Activated naive CD4-positive, alpha-beta T cell treated with anti-CD3 and anti-CD28 coated beads for 36 hours (primary cell): ENCODE data around the gene CTCFL. TPM values are rescaled to one million over a fixed set of nuclear protein-coding genes. Genes with fewer than 3 reads are reported as not detected.

Experiments used
- CTCF ChIA-PET: fragments of 350-600 bp; sonication (Branson Sonifier 250); formaldehyde crosslinking; loops from one replicate; lab custom pipeline; 2021; ENCODE audit warnings: antibody characterized with exemption; lab: Charles Lee
- DNase-seq: peaks from one replicate; pipeline ENCODE4 v3.0.0-alpha.2; 2020
- H3K27ac Mint-ChIP-seq: one replicate; pipeline ENCODE4 v1.8.0; 2021; ENCODE audit warnings: mild to moderate bottlenecking, mixed read lengths
- H3K27me3 Mint-ChIP-seq: one replicate; pipeline ENCODE4 v1.8.0; 2021; ENCODE audit warnings: low read depth, mixed read lengths
- H3K36me3 Mint-ChIP-seq: one replicate; pipeline ENCODE4 v1.8.0; 2021; ENCODE audit warnings: low read depth, mixed read lengths
- H3K4me1 Mint-ChIP-seq: one replicate; pipeline ENCODE4 v1.8.0; 2021; ENCODE audit warnings: low read depth, mixed read lengths
- H3K4me3 Mint-ChIP-seq: one replicate; pipeline ENCODE4 v1.8.0; 2021; ENCODE audit warnings: mild to moderate bottlenecking, moderate library complexity, mixed read lengths
- H3K9me3 Mint-ChIP-seq: one replicate; pipeline ENCODE4 v1.8.0; 2021; ENCODE audit warnings: mixed read lengths
- intact Hi-C: fragments of 100-400 bp; cut with micrococcal nuclease; formaldehyde crosslinking; loops from one replicate; pipeline ENCODE4 v1.15.1; 2023
- total RNA-seq, 2 experiments: library from RNA; stranded (reverse); gene quantifications; one replicate each; pipeline ENCODE4 v1.2.3, GENCODE V29; 2021

The CTCFL gene
- total RNA-seq, 2 experiments from 2014 or later = not detected

DNA sequence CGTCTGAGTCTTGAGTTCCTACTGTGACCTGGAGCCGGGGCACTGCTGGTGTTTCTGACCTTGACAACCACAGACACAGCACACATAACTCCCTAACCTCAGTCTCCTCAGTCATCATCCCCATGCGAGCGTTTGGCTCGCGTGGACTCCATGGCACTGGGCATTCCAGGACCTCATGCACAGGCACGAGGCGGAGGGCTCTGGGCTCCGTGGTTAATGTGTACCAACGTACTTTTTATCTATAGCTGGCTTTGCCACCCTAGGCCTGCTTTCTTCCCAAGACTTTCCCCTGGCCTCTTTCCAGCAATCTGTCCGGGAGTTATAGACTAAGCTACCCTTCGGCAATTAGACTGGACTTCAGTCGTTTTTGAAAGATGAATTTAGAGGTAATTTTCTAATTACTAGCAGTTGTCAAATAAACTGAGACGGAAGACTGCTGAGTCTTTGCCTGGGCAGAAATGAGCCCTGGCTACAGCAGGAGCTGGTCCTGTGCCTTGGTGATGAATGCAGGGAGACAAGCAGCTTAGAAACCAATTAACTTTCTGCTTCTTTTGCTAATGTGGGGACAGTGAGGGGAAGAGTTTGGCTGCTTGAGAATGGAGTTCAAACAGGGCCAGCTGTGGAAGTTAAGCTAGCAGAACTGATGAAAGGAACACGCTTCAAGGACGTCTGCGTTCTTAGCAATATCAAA, 16.1 kb upstream of the CTCFL start:
- Mint-ChIP-seq H3K4me3 (no peak overlapping the region), H3K36me3 (no peaks in the 10 kb centered on the region), H3K9me3 (no peaks in the 10 kb centered on the region), H3K4me1 (no peaks in the 10 kb centered on the region), H3K27ac (no peak overlapping the region), H3K27me3 (peaks cover 15% of the 10 kb centered on the region)
- no peak for DNase-seq
- CTCF ChIA-PET = no interaction called here
- intact Hi-C loops = no loop called here

- peaks cover 17% of the 10 kb centered on the region for H3K27me3 Mint-ChIP-seq
- intact Hi-C loops = no loop called here
- DNase-seq = no peak
- H3K27ac Mint-ChIP-seq = no peak overlapping the region
- H3K4me1 Mint-ChIP-seq = no peaks in the 10 kb centered on the region
- CTCF ChIA-PET = interaction anchor here (0.7 kb wide), 1 partner anchor 28 kb away, joined by 3 read pairs; no protein-coding TSS in a partner anchor
- no peaks in the 10 kb centered on the region for H3K9me3 Mint-ChIP-seq
- no peaks in the 10 kb centered on the region for H3K36me3 Mint-ChIP-seq
- H3K4me3 Mint-ChIP-seq = no peak overlapping the region
Measured at GRCh38 chr20:57539889-57540288, 14.9 kb upstream of the CTCFL start.

- no peaks in the 10 kb centered on the region for H3K4me1 Mint-ChIP-seq
- H3K4me3 Mint-ChIP-seq = no peak overlapping the region
- H3K36me3 Mint-ChIP-seq = no peaks in the 10 kb centered on the region
- CTCF ChIA-PET = interaction anchor here (0.6 kb wide), 2 partner anchors 12 to 328 kb away, joined by 3 to 4 read pairs; no protein-coding TSS in a partner anchor
- H3K9me3 Mint-ChIP-seq = no peaks in the 10 kb centered on the region
- DNase-seq = no peak
- H3K27me3 Mint-ChIP-seq = peaks cover 26% of the 10 kb centered on the region
- intact Hi-C loops = no loop called here
- no peak overlapping the region for H3K27ac Mint-ChIP-seq
Measured at GRCh38 chr20:57537822-57538221, 12.9 kb upstream of the CTCFL start.

DNA sequence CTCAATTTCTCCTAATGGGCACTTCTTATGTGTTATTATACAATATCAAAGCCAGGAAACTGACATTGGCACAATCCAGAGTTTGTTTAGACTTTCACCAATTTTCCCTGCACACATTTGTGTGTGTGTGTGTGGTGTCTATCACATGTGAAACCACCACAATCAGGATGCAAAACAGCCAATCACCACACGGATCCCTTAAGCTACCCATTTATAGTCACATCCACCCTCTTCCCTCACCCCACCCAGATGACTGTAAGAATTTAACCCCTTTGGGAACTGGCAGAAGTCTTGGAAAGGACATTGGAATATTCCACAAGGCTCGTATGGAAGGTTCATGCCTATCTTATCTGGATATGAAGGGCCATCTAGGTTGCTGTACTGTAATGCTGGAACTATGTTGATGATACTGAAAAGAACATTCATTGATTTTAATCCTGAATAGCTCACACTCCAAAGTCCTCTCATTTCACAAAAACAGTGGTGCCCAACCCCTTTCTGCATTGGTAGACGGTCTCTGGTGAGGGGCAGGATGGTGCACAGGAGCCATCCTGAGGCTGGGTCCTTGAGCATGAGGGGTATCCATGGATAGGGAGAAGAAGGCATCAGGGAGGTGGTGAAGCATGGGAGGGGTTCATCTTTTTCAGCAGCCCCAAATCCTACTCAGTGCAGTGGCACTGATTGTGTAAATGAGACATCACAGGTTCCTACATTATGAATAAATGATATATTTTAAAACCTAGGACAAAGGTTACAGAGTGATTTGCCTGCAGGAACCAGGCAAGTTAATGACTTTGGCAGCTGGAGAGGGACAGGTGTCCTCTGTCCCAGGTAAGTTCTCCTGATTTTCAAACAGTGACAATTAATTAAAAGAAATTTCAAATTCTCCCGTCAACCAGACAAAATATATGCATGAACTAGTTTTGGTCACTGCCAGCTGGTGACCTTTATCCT, 12.1 kb upstream of the CTCFL start:
- no peak overlapping the region for H3K4me3 Mint-ChIP-seq
- CTCF ChIA-PET = no interaction called here

DNA sequence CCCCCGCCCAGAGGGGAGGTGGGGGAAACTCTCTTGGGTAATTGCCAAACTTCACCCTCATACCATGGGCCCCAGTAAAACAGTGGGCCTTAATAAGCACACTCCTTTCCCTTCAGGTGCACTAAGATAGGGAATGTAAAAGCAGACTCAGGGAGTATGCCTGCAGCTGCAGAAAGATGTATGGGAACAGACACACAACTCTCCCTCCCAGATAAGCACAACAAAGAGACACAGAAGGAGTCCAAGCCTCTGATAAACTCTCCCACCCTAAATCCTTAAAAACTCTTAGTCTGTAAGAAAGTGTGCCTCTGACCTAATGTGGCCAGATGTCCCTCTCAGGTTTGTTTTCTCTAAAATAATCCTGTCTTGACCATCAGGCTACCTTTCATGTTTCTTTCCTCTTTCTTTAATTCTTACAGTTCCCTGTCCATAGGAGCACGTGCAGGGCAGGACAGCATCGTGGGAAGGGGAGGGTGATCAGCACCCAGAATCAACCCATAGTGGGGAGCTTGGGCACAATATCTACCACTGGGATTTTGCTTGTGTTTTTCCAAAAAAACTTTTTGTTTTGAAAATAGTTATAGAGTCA, 11.3 kb upstream of the CTCFL start:
- H3K27me3 Mint-ChIP-seq = peaks cover 26% of the 10 kb centered on the region

More for the DNA sequence above, 12.1 kb upstream of the CTCFL start:
- Mint-ChIP-seq H3K27ac (no peak overlapping the region), H3K4me1 (no peaks in the 10 kb centered on the region), H3K27me3 (peaks cover 26% of the 10 kb centered on the region), H3K9me3 (no peaks in the 10 kb centered on the region), H3K36me3 (no peaks in the 10 kb centered on the region)
- intact Hi-C loops = no loop called here
- DNase-seq = no peak

DNA sequence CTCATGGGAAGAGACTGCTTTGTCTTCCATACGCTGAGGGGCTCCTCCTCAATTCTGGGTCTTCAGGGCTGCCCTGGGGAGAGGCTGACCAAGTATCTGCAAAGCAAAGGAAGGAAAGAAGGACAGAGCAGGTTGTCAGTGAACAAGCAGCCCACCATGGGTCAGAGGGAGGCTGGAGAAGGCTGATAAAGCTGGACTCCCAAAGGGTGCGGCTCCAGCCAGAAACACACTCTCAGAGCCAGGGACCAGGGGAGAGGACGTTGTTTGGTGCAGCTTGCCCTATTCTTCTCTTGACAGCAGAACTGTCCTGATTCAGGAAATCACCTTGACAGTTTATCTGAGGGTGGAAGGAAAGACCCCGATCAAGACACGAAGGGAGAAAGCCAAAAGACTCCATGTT, 10.4 kb upstream of the CTCFL start:
- Mint-ChIP-seq H3K4me1 (no peaks in the 10 kb centered on the region), H3K27me3 (peaks cover 26% of the 10 kb centered on the region), H3K4me3 (no peak overlapping the region), H3K36me3 (no peaks in the 10 kb centered on the region), H3K27ac (no peak overlapping the region), H3K9me3 (no peaks in the 10 kb centered on the region)
- CTCF ChIA-PET = no interaction called here
- intact Hi-C loops = no loop called here
- no peak for DNase-seq

More for the DNA sequence above, 11.3 kb upstream of the CTCFL start:
- Mint-ChIP-seq H3K27ac (no peak overlapping the region), H3K9me3 (no peaks in the 10 kb centered on the region), H3K4me3 (no peak overlapping the region), H3K36me3 (no peaks in the 10 kb centered on the region), H3K4me1 (no peaks in the 10 kb centered on the region)
- CTCF ChIA-PET = no interaction called here
- DNase-seq = no peak
- intact Hi-C loops = no loop called here

DNA sequence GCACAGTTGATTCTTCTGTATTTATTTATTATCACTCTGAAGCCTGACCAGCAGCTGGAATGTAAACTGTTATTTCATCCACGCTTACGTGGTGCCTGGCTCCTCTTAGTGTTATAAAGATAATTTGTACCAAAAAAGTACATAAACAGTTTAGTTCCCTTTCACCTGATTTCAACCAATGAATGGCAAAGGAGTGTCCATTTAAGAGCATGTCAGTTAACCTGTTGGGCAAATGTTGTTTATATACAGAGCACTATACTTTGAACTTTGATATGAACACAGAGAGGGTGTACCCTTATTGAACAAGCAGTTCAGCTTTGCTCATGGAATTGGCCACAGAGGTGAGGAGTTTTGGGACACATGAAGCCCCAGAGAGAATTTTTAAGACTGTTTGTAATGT, 7.2 kb upstream of the CTCFL start:
- no peaks in the 10 kb centered on the region for H3K4me1 Mint-ChIP-seq
- intact Hi-C loops = no loop called here
- no peak overlapping the region for H3K27ac Mint-ChIP-seq
- H3K27me3 Mint-ChIP-seq = peaks cover 21% of the 10 kb centered on the region
- H3K4me3 Mint-ChIP-seq = no peak overlapping the region
- no peaks in the 10 kb centered on the region for H3K36me3 Mint-ChIP-seq
- no peaks in the 10 kb centered on the region for H3K9me3 Mint-ChIP-seq
- no peak for DNase-seq
- CTCF ChIA-PET = no interaction called here

- no peak for DNase-seq
- intact Hi-C loops = no loop called here
- no peaks in the 10 kb centered on the region for H3K4me1 Mint-ChIP-seq
- peaks cover 10% of the 10 kb centered on the region for H3K27me3 Mint-ChIP-seq
- no peaks in the 10 kb centered on the region for H3K36me3 Mint-ChIP-seq
- no peak overlapping the region for H3K27ac Mint-ChIP-seq
- CTCF ChIA-PET = no interaction called here
- H3K4me3 Mint-ChIP-seq = no peak overlapping the region
- no peaks in the 10 kb centered on the region for H3K9me3 Mint-ChIP-seq
Measured at GRCh38 chr20:57530327-57530981, 5.5 kb upstream of the CTCFL start.

- CTCF ChIA-PET = interaction anchor here (1.3 kb wide), 1 partner anchor 61 kb away, joined by 3 read pairs; no protein-coding TSS in a partner anchor
- Mint-ChIP-seq H3K4me1 (no peaks in the 10 kb centered on the region), H3K27ac (no peak overlapping the region), H3K4me3 (no peak overlapping the region), H3K27me3 (peaks cover 8% of the 10 kb centered on the region), H3K9me3 (no peaks in the 10 kb centered on the region), H3K36me3 (no peaks in the 10 kb centered on the region)
- DNase-seq = no peak
- intact Hi-C loops = no loop called here
Measured at GRCh38 chr20:57529810-57530209, 4.9 kb upstream of the CTCFL start.

- Mint-ChIP-seq H3K4me3 (no peak overlapping the region), H3K9me3 (no peaks in the 10 kb centered on the region), H3K27ac (no peak overlapping the region), H3K36me3 (no peaks in the 10 kb centered on the region), H3K4me1 (no peaks in the 10 kb centered on the region), H3K27me3 (peaks cover 6% of the 10 kb centered on the region)
- CTCF ChIA-PET = interaction anchor here (1.3 kb wide), 1 partner anchor 62 kb away, joined by 3 read pairs; no protein-coding TSS in a partner anchor
- DNase-seq = no peak
- intact Hi-C loops = no loop called here
Measured at GRCh38 chr20:57529160-57529585, 4.2 kb upstream of the CTCFL start.

GRCh38 chr20:57528148-57528547, 3.2 kb upstream of the CTCFL start:
- H3K4me1 Mint-ChIP-seq = peaks cover under 1% of the 10 kb centered on the region
- DNase-seq = no peak
- CTCF ChIA-PET = interaction anchor here (1.1 kb wide), 1 partner anchor 12 kb away, joined by 3 read pairs; no protein-coding TSS in a partner anchor
- no peaks in the 10 kb centered on the region for H3K36me3 Mint-ChIP-seq
- H3K27ac Mint-ChIP-seq = no peak overlapping the region
- no peak overlapping the region for H3K4me3 Mint-ChIP-seq
- no peaks in the 10 kb centered on the region for H3K9me3 Mint-ChIP-seq
- H3K27me3 Mint-ChIP-seq = no peaks in the 10 kb centered on the region
- intact Hi-C loops = no loop called here

GRCh38 chr20:57527728-57528127, 2.8 kb upstream of the CTCFL start:
- intact Hi-C loops = no loop called here
- no peaks in the 10 kb centered on the region for H3K27me3 Mint-ChIP-seq
- no peak overlapping the region for H3K4me3 Mint-ChIP-seq
- H3K36me3 Mint-ChIP-seq = no peaks in the 10 kb centered on the region
- H3K9me3 Mint-ChIP-seq = no peaks in the 10 kb centered on the region
- H3K4me1 Mint-ChIP-seq = peaks cover 5% of the 10 kb centered on the region
- H3K27ac Mint-ChIP-seq = no peak overlapping the region
- CTCF ChIA-PET = interaction anchor here (1.1 kb wide), 1 partner anchor 12 kb away, joined by 3 read pairs; no protein-coding TSS in a partner anchor
- DNase-seq = no peak
